Measurements from ENCODE around the gene PILRA.
"Not testable (repeated sequence)": the region's sequence is repeated elsewhere in the genome, so short reads cannot be mapped to it uniquely, and the experiment has no call there.

PILRA gene

DNA sequence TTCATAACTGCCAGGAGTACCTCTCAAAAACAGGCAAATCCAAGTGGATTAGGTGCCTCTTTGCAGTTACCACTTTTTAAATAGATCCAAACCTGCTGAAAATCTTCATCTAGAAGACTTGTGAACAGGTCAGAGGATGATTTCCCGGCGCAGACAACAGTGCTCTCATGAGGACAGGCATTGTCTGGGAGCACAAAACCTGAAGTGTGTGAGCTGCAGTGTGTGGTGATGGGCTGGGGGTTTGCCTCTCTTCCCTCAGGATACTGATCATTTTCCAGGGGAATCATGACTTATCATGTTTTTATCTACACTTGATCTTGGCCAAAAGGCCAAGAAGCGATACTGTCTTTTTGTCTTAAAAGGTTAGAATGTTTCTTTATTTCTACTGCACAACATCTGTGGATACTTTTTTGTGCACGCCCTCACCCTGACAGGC lies 29.1 kb upstream of the PILRA start:
- H2AFZ ChIP-seq (ENCODE audit: insufficient read depth, low read length, poor library complexity); H2BK12ac ChIP-seq (ENCODE audit: low read length); H3K23ac ChIP-seq (ENCODE audit: low read length); H2AK5ac ChIP-seq (ENCODE audit: low read length); H3K9ac ChIP-seq (ENCODE audit: low read length); H3K4me1 ChIP-seq (ENCODE audit: control insufficient read depth in 1 of 2, insufficient read depth in 2 of 2, low read length in 2 of 2); H3K79me2 ChIP-seq (ENCODE audit: control insufficient read depth, insufficient read depth, low read length, poor library complexity); H3K9me3 ChIP-seq (ENCODE audit: insufficient read depth, low read depth, low read length); H2BK120ac ChIP-seq (ENCODE audit: insufficient read depth, low read length, poor library complexity); H4K91ac ChIP-seq (ENCODE audit: low read depth, low read length); H2BK5ac ChIP-seq (ENCODE audit: low read depth, low read length, poor library complexity); H3K27ac ChIP-seq (ENCODE audit: low read depth, low read length); H3K18ac ChIP-seq (ENCODE audit: low read length); H3K27me3 ChIP-seq (ENCODE audit: insufficient read depth, low read length); H3K4me2 ChIP-seq (ENCODE audit: low read length); H3K79me1 ChIP-seq (ENCODE audit: low read length); H3K14ac ChIP-seq (ENCODE audit: low read length); H3K4me3 ChIP-seq (ENCODE audit: low read depth, low read length); H4K8ac ChIP-seq (ENCODE audit: low read depth, low read length); H3K4ac ChIP-seq (ENCODE audit: low read depth, low read length); H4K12ac ChIP-seq (ENCODE audit: low read depth, low read length): not testable (repeated sequence)
- peaks cover 39 to 46% of the 10 kb centered on the region in 2 experiments for H3K36me3 ChIP-seq (ENCODE audit: control insufficient read depth in 1 of 2, insufficient read depth in 2 of 2, low read length in 2 of 2)
- DNase-seq = peak in 1 of 2 donors; percentile 0
- no CpG with 5 or more reads among the region's 4 CpGs for WGBS (ENCODE audit: extremely low coverage, insufficient coverage, insufficient read length)

GRCh38 chr7:100344560-100345287 lies 28.6 kb upstream of the PILRA start:
- not testable (repeated sequence) for H4K91ac ChIP-seq (ENCODE audit: low read depth, low read length); H3K79me2 ChIP-seq (ENCODE audit: control insufficient read depth, insufficient read depth, low read length, poor library complexity); H3K4me2 ChIP-seq (ENCODE audit: low read length); H2AK5ac ChIP-seq (ENCODE audit: low read length); H3K27me3 ChIP-seq (ENCODE audit: insufficient read depth, low read length); H2AFZ ChIP-seq (ENCODE audit: insufficient read depth, low read length, poor library complexity); H3K79me1 ChIP-seq (ENCODE audit: low read length); H2BK12ac ChIP-seq (ENCODE audit: low read length); H3K4me1 ChIP-seq (ENCODE audit: control insufficient read depth in 1 of 2, insufficient read depth in 2 of 2, low read length in 2 of 2); H3K27ac ChIP-seq (ENCODE audit: low read depth, low read length); H3K14ac ChIP-seq (ENCODE audit: low read length); H4K12ac ChIP-seq (ENCODE audit: low read depth, low read length); H3K4ac ChIP-seq (ENCODE audit: low read depth, low read length); H3K4me3 ChIP-seq (ENCODE audit: low read depth, low read length); H3K23ac ChIP-seq (ENCODE audit: low read length); H2BK120ac ChIP-seq (ENCODE audit: insufficient read depth, low read length, poor library complexity); H3K9me3 ChIP-seq (ENCODE audit: insufficient read depth, low read depth, low read length); H2BK5ac ChIP-seq (ENCODE audit: low read depth, low read length, poor library complexity); H4K8ac ChIP-seq (ENCODE audit: low read depth, low read length); H3K18ac ChIP-seq (ENCODE audit: low read length); H3K9ac ChIP-seq (ENCODE audit: low read length)
- WGBS (ENCODE audit: extremely low coverage, insufficient coverage, insufficient read length) = no CpG with 5 or more reads among the region's 13 CpGs
- peaks cover 43 to 50% of the 10 kb centered on the region in 2 experiments for H3K36me3 ChIP-seq (ENCODE audit: control insufficient read depth in 1 of 2, insufficient read depth in 2 of 2, low read length in 2 of 2)
- DNase-seq = peak; percentile 57 to 70

DNA sequence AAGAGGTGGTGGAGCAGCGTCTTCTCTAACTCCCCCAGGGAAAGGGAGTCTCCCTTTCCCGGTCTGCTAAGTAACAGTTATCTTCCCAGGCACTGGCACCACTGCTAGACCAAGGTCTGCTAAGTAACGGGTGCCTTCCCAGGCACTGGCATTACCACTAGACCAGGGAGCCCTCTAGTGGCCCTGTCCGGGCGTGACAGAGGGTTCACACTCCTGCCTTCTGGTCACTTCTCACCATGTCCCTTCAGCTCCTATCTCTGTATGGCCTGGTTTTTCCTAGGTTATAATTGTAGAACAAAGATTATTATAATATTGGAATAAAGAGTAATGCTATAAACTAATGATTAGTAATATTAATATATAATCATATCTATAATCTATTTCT lies 28.0 kb upstream of the PILRA start:
- WGBS (ENCODE audit: extremely low coverage, insufficient coverage, insufficient read length) = no CpG with 5 or more reads among the region's 5 CpGs
- H3K4ac ChIP-seq (ENCODE audit: low read depth, low read length) = not testable (repeated sequence)

GRCh38 chr7:100346921-100347320 lies 26.4 kb upstream of the PILRA start:
- Histone ChIP-seq H2BK120ac (ENCODE audit: insufficient read depth, low read length, poor library complexity) (no peak overlapping the region), H3K4me1 (ENCODE audit: control insufficient read depth in 1 of 2, insufficient read depth in 2 of 2, low read length in 2 of 2) (peaks cover 0 to 4% of the 10 kb centered on the region in 2 experiments), H2BK12ac (ENCODE audit: low read length) (no peak overlapping the region), H3K79me2 (ENCODE audit: control insufficient read depth, insufficient read depth, low read length, poor library complexity) (no peaks in the 10 kb centered on the region), H3K27me3 (ENCODE audit: insufficient read depth, low read length) (no peaks in the 10 kb centered on the region), H2AK5ac (ENCODE audit: low read length) (no peak overlapping the region), H3K23ac (ENCODE audit: low read length) (no peak overlapping the region), H3K18ac (ENCODE audit: low read length) (no peak overlapping the region), H3K79me1 (ENCODE audit: low read length) (no peaks in the 10 kb centered on the region), H3K27ac (ENCODE audit: low read depth, low read length) (no peak overlapping the region), H4K12ac (ENCODE audit: low read depth, low read length) (no peak overlapping the region), H3K9me3 (ENCODE audit: insufficient read depth, low read depth, low read length) (no peaks in the 10 kb centered on the region), H3K4me3 (ENCODE audit: low read depth, low read length) (no peak overlapping the region), H3K4me2 (ENCODE audit: low read length) (no peak overlapping the region), H3K9ac (ENCODE audit: low read length) (no peak overlapping the region), H4K91ac (ENCODE audit: low read depth, low read length) (no peak overlapping the region), H4K8ac (ENCODE audit: low read depth, low read length) (no peak overlapping the region), H2BK5ac (ENCODE audit: low read depth, low read length, poor library complexity) (no peak overlapping the region), H3K14ac (ENCODE audit: low read length) (no peak overlapping the region), H2AFZ (ENCODE audit: insufficient read depth, low read length, poor library complexity) (no peak overlapping the region), H3K4ac (ENCODE audit: low read depth, low read length) (no peak overlapping the region), H3K36me3 (ENCODE audit: control insufficient read depth in 1 of 2, insufficient read depth in 2 of 2, low read length in 2 of 2) (peaks cover 53 to 60% of the 10 kb centered on the region in 2 experiments)
- no peak for DNase-seq

More for the DNA sequence above, 28.0 kb upstream of the PILRA start:
- H3K79me1 ChIP-seq (ENCODE audit: low read length); H4K91ac ChIP-seq (ENCODE audit: low read depth, low read length); H2AFZ ChIP-seq (ENCODE audit: insufficient read depth, low read length, poor library complexity); H3K4me1 ChIP-seq (ENCODE audit: control insufficient read depth in 1 of 2, insufficient read depth in 2 of 2, low read length in 2 of 2); H2BK12ac ChIP-seq (ENCODE audit: low read length); H3K9me3 ChIP-seq (ENCODE audit: insufficient read depth, low read depth, low read length); H3K4me3 ChIP-seq (ENCODE audit: low read depth, low read length); H3K79me2 ChIP-seq (ENCODE audit: control insufficient read depth, insufficient read depth, low read length, poor library complexity); H4K8ac ChIP-seq (ENCODE audit: low read depth, low read length); H3K27ac ChIP-seq (ENCODE audit: low read depth, low read length); H3K18ac ChIP-seq (ENCODE audit: low read length); H4K12ac ChIP-seq (ENCODE audit: low read depth, low read length); H2BK5ac ChIP-seq (ENCODE audit: low read depth, low read length, poor library complexity); H2BK120ac ChIP-seq (ENCODE audit: insufficient read depth, low read length, poor library complexity); H3K14ac ChIP-seq (ENCODE audit: low read length); H2AK5ac ChIP-seq (ENCODE audit: low read length); H3K4me2 ChIP-seq (ENCODE audit: low read length); H3K23ac ChIP-seq (ENCODE audit: low read length); H3K9ac ChIP-seq (ENCODE audit: low read length); H3K27me3 ChIP-seq (ENCODE audit: insufficient read depth, low read length): not testable (repeated sequence)
- peaks cover 47 to 55% of the 10 kb centered on the region in 2 experiments for H3K36me3 ChIP-seq (ENCODE audit: control insufficient read depth in 1 of 2, insufficient read depth in 2 of 2, low read length in 2 of 2)
- DNase-seq = peak in 1 of 2 donors; percentile 34

Measured in trophoblast cell (in vitro differentiated cells and primary cell).